GM12873 (cell line): ENCODE measurements around the gene ATXN8OS.

Source experiments
- TF ChIP-seq, protein P1 (sequence below): IDR thresholded peaks from 2 replicates; pipeline ENCODE4 v1.5.1; 2012; ENCODE audit warnings: low read depth, mild to moderate bottlenecking, moderate library complexity, low read length, control low read depth; ENCODE audit not compliant: insufficient read depth; ENCODE audit errors: missing control alignments

Gene ATXN8OS

DNA sequence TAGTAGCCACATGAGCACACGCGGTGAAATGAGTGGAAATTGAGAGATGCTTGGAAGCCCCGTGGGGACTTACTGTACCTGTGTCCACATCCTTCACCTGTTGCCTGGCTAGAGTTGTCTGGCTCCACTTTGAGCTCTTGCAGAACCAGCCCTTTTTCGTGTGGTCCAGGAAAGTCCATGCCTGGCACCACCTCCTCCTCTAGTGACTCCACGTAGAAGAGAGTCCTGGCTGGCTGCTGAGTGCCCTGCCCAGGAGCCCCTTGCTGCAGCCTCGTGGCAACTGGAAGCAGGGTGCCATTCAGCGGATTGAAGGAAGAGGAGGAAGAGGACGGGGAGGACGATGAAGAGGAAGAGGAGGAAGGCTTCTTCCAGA is 515 bp upstream of the ATXN8OS start:
- TF ChIP-seq, protein P1, sequence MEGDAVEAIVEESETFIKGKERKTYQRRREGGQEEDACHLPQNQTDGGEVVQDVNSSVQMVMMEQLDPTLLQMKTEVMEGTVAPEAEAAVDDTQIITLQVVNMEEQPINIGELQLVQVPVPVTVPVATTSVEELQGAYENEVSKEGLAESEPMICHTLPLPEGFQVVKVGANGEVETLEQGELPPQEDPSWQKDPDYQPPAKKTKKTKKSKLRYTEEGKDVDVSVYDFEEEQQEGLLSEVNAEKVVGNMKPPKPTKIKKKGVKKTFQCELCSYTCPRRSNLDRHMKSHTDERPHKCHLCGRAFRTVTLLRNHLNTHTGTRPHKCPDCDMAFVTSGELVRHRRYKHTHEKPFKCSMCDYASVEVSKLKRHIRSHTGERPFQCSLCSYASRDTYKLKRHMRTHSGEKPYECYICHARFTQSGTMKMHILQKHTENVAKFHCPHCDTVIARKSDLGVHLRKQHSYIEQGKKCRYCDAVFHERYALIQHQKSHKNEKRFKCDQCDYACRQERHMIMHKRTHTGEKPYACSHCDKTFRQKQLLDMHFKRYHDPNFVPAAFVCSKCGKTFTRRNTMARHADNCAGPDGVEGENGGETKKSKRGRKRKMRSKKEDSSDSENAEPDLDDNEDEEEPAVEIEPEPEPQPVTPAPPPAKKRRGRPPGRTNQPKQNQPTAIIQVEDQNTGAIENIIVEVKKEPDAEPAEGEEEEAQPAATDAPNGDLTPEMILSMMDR, result no peak

DNA sequence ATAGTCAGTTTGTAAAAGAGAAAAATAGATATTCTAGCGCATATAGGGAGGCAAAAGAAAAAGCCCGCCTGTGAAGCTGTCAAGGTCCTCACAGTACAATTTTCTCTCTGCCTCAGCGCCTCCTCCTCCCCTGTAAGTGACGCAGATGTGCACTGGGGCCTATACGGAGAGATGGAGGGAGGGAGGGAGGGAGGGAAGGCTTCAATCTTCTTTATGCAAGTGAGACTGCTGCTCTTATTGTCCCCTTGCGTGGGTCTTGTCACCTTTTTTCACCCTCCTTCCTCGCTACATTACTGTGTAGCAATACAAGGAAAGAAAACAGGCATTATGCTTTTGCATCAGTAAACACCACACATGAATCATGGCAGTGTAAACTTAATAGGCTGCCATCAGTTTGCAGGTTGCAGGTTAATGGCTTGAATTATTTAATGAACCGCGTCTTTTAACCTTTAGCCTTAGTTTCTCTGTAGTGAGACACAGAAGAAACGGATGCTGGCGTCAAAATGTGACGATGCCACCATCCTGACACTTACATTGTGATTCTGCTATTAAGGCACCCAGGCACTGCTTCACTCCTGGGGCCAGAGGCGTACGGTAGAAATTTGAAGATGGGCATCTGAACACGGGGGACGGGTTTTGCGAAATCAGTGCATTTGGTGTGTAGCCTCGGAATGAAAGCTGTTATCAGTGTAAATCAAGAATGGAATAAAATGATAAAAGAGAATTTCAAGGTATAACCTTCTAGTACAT is 905 bp downstream of the ATXN8OS start, which contains the start of gene KLHL1:
Gene KLHL1, minus strand, starts transcription at position 97 of the 750 bp plus-strand sequence. CDS start 753 bp downstream, outside the sequence.
- TF ChIP-seq, protein P1, result no peak

DNA sequence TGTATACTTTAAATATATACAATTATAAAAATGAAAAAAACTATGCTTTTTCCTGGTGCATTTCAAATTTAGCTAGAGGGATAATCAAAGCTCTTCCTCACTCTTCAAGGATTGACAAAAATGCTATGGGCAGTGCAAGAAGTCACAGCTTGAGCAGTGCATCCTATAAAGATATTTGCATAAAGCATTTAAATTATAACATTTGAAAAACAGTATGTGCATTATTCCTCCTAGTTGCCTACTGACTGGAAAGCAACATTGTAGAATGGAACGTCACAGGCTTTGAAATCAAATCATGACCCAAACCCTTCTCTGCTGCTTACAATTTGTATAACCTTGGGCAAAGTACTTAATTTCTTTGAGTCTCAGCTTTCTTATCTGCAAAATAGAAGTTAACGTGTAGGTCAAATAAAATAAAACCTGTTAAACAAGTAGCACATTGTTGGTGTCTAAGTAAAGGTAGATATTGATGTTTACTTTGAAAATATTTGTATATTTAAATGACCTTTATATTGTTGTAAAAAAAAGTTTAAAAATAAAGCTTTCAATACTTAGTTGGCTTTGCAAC is 9.8 kb downstream of the ATXN8OS start:
- TF ChIP-seq, protein P1, result no peak

DNA sequence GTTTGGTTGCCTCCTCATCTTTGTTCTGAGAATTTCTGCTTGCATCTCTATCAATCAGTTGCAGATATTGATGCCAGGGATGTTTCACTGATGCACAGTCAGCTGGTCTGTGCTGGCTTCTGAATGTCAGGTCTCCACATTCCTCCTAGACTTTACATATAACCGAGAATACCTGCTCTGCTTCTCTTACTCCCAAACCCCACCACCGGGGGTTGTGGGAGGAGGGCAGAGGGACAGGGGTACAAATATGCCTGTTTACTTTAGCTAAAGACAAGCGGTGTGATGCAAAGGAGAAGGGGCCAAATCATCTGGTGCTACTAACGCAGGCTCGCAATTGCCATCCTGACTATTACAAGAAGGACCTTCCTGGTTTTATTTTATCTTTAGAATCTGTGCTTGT is 18.1 kb downstream of the ATXN8OS start:
- TF ChIP-seq, protein P1, result no peak

DNA sequence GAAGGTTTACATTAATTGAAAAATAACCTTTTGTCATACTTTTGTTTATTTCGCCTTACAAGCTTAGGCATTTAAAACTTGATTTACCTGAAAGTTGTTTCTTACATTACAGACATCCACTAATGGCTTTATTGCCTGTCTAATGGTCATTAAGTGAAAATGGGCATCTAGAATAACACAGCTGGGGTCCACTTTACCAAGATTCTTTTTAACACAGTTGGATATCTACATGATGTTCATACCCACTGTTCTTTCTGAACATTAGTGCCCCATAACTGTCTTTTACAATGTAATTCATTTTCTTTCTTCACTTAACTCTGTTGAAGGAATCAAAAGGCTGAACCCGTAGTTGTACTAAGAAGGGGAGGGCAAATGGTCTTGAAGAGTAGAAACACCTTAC is 20.5 kb downstream of the ATXN8OS start:
- TF ChIP-seq, protein P1, result no peak

DNA sequence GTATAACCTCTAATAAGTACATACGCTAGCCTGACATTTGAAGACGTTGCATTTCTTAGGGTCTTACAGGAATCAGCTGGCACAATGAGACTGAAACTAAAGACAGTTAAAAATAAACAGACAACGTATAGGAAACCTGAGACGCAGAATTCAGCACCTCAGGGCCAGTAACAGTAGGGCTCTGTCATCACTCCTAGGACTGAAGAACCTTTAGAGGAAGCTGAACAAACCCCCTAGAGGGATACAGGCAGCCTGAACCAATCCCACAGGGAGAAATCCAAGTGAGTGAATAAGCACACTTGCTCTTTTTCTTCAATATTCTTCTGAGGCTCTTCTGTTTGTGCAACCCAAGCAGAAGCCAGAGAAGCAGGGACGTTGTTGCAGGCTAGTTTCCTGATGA is 54.5 kb downstream of the ATXN8OS start:
- TF ChIP-seq, protein P1, result no peak

DNA sequence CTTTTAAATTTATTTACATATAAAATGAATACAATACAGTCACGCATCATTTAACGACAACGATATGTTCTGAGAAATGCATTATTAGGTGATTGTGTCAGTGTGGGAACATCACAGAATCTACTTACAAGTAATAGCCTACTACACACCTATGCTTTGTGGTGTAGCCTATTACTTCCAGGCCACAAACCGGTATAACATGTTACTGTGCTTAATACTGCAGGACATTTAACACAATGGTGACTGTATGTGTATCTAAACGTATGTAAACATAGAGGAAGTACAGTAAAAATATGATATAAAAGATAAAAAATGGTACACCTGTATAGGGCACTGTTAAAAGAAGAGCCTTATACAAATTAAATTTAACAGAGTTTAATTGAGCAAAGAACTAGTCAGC is 63.1 kb downstream of the ATXN8OS start:
- TF ChIP-seq, protein P1, result no peak
